Measurements from ENCODE around the gene WFDC6.
"Not testable (repeated sequence)": the region's sequence is repeated elsewhere in the genome, so short reads cannot be mapped to it uniquely, and the experiment has no call there.

WFDC6 gene
- 0 reads per million in 18 experiments for total RNA-seq

DNA sequence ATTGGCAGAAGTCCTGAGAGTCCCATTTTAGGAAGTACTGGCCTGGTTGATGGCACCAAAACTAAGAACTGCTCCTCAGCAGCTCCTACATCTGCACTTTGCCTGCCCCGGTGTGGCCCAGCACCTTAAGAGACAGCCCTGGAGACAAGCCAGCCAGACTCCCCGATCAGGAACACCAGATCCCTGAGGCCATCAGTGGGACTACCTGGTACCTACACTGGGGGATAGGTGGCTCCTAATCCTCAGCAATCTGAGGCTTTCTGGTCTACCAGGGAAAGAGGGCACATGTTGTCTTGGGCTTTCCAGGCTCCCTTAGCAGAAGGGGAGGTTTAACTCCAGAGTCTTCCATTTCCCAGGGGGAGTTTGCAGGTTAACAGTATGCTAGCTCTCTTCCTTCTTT, at the start of gene WFDC6:
Gene WFDC6 (minus strand): TSS at position 101 of the 400 bp plus-strand sequence. CDS start 75 bp downstream, at position 26.
- no peak for DNase-seq

DNA sequence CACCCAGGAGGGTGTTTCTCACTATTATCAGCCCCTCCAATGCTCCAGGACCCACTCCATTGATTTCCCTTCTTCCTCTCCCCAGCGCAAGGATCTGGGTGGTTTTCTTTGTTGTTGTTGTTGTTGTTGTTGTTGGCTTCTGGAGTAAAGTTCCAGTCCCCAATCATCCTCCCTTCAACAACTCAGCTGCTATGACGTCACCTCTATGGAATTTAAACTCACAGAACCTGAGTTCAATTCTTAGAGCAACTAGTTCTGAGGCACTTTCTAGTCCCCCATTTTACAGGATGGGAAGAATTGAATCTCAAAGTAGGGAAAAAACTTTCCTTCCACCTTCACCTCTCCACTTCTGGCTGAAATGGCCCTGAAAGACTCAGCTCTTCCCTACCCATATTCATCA, 49.5 kb upstream of the WFDC6 start:
- DNase-seq, result no peak

DNA sequence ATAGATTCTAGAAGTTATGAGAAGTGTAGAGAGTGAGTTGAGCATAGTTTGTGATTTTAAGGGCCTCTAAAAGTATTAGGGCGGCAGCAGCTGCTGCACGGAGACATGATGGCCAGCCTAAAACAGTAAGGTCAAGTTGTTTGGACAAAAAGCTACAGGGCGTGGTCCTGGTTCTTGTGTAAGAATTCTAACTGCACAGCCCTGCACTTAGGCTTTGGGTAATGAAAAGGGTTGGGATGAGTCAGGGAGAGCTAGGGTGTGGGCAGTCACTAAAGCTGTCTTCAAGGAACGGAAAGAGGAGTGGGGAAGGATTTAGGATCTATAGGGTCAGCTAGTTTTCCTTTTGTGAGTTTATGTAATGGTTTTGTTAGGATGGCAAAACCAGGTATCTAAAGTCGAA, 46.7 kb upstream of the WFDC6 start:
- DNase-seq, result not testable (repeated sequence)

DNA sequence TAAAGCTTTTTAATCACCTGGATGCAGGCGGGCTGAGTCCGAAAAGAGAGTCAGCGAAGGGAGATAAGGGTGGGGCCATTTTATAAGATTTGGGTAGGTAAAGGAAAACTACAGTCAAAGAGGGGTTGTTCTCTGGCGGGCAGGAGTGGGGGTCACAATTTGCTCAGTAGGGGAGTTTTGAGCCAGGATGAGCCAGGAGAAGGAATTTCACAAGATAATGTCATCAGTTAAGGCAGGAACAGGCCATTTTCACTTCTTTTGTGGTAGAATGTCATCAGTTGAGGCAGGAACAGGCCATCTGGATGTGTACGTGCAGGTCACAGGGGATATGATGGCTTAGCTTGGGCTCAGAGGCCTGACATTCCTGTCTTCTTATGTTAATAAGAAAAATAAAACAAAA, 45.0 kb upstream of the WFDC6 start:
- DNase-seq, result not testable (repeated sequence)

DNA sequence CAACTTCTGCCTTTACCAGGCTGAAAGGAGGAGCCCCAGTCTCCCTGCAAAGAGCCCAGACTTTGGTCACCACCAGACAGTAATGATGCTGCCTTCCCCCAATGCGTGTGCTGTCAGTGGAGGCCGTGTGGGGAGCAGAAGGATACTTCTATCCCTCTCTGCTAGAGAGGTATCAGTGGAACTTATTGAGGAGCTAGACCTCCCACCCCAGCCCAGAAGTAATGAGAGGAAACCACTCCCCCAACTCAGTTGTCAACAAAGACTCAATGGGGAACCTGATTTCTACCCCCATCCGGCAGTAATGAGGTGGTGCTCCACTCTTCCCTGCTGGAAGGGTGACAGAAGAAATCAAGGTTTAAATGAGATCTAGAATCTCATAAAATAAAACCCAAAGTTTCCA, 44.2 kb upstream of the WFDC6 start:
- DNase-seq, result no peak

DNA sequence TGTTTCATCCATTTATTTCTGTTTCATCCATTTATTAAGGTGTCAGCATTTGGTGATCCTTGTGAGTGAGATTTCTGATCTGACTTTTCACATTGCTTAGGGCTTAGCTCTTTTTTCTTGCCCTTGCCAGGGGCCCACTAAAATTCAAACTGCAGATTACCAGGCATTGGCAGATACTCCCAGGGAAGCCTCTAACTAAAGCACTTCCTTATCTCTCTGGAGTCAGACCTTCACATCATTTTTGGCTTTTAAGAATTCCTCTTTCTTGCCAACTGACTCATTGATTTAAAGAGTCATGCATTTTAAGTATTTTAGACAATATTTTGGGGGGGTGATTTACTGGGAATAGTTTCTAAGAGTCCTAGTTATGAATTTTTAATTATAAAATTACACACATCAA, 42.4 kb upstream of the WFDC6 start:
- DNase-seq, result no peak

DNA sequence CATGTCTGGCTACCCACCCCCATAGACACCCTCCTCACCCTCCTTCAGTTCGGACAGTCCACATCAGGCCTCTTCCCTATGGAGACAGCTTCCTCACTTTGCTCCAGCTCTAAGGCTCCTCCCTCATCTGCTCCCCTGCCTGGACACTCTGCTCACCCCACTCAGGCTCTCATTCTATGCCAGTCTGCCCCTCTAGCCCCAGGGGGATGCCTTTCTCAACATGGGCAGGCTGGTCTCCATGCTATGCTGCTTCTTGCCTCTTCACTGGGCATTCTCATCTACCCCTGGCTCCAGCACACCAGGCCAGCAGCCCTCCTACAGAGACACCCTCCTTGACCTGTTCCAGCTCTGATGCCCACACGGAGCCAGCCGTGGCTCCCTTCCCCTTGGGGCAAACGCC, 39.9 kb upstream of the WFDC6 start, which contains the start of gene WFDC8:
Gene WFDC8 (minus strand): TSS at position 101 of the 400 bp plus-strand sequence. CDS start 37 bp downstream, at position 64.
- no peak for DNase-seq

DNA sequence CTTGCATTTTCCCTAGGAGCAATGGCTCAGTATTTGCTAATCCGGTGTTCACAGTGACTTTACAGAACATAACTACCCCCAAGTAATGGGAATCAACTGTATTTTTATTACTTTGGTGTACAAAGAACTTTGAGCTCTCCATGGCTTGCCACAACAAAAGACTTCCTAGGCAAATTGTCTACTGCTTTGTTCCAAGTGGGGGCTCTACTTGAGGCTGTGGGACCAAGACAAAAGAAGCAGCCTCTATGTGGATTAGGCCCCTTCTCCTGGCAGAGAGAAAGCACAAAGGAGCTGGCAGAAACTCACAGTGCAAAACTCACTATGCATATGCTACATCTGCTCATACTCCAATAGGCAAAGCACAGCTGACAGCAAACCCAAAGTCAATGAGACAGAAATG, 38.9 kb upstream of the WFDC6 start:
- no peak for DNase-seq

DNA sequence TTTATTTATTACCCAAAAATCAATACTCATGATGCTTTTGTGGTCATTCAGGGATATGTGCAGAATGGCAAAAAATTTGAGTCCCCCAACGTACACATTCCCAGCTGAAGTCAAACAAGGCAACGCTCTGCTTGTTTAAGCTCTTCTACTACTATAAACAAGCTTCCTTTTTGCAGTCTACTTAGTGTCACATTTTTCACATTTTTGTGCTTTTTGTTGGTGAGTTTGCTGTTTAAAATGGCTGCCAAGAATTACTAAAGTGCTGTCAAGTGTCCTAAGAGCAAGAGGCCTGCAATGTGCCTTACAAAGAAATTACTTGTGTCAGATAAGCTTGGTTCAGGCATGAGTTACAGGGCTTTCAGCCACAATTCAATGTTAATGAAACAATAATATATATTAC, 37.7 kb upstream of the WFDC6 start:
- no peak for DNase-seq

DNA sequence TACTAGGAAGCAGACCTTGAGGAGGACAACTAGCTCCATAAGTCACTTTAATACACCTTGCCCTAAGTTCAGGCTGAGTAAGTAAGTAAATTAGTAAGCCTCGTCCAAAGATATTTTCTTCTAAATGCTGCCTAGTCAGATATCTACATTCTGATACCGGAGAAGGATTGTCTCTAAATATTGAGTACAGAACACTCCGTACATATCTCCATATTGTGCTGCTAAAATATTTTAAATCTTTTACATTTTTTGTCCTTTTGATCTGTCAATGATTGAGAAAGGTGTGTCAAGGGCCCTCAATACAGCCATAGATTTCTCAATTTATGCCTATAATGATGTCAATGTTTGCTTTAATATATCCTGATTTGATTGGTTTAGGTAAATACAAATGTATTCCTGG, 36.6 kb upstream of the WFDC6 start:
- no peak for DNase-seq

DNA sequence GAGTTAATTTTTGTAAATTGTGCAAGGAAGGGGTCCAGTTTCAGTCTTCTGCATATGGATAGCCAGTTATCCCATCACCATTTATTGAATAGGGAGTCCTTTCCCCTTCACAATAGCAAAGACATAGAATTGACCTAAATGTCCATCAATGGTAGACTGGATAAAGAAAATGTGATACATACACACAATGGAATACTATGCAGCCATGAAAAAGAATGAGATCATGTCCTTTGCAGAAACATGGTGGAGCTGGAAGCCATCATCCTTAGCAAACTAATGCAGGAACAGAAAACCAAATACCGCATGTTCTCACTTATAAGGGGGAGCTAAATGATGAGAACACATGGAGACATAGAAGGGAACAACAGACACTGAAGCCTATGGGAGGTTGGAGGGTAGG, 30.4 kb upstream of the WFDC6 start:
- not testable (repeated sequence) for DNase-seq

DNA sequence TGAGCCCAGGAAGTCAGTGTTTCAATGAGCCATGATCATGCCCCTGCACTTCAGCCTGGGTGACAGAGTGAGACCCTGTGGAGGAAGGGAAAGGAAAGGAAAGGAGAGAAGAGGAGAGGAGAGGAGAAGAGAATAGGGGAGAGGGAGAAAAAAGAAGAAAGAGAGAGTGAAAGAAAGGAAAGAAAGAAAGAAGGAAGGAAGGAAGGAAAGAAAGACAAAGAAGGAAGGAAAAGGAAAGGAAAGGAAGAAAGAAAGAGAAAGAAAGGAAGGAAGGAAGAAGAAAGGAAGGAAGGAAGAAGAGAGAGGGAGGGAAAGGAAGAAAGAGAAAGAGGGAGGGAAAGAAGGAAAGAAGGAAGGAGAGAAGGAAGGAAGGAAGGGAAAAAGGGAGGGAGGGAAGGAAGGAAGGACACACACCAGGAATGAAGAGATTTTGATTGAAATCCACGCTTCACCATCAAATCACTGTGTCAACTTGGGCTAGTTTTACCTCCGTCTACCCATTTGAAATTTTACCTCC, 25.5 kb upstream of the WFDC6 start:
- DNase-seq, result no peak

DNA sequence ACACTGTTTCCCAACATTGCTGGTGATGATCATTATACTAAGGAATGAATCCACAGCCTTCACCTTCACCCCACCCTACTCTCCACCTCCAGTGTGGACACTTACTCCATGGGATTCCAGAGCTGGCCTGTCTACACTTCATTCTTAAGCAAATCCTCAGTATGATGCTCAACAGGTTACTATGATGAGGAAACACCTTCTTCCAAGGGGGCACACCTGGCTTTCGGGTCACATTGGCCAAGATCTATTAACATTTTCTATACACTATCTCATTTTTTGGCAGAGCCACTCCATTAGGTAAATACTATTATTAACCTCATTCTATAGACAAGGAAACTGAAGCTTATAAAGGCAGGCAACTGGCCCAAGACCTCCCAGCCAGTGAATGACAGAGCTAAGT, 15.9 kb upstream of the WFDC6 start:
- no peak for DNase-seq

DNA sequence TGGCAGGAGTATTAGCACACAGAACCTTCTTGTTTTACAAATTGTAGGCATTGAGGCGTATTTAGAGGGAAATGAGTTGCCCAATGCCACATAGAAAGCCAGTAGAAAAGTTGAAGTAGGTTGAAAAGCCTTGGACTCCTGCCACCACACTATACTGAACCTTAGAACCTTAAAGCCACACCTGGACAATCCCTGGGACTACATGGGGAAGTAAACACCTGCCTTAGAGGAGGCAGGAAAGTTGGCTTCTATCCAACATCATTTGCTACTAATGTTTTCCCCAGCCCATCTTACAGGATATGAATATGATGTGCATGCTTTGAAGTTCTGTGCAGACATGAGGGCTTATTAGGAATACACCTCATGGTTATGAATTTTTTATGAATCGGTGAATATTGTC, 13.2 kb upstream of the WFDC6 start:
- DNase-seq, result no peak

DNA sequence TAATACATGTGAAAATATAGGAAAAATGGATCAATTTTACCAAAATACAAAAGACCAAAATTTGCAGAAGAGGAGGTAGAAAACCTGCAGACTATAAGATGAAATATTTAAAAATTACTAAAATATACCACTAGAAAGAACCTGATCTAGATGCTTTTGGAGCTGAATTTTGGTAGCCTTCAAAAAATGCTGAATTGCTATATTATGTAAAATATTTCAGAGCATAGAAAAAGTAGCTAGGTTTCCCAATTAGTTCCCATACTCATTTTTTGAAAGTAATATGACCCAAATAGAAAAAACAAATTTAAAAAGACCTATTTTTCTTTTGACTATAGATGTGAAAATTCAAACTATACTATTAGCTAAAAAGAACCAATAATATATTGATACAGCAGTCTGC, 11.5 kb upstream of the WFDC6 start:
- no peak for DNase-seq

DNA sequence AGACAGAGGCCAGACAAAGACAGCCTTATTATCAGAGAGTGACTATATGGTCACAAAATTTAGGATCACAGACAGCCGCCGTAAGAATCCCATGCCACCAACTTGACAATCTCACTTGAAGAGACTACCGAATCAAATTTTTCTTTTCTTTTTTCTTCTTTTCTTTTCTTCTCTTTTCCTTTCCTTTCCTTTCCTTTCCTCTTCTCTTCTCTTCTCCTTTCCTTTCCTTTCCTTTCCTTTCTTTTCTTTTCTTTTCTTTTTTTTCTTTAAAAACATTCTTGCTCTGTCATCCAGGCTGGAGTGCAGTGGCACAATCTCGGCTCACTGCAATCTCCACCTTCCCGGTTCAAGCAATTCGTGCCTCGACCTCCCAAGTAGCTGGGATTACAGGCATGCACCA, 9.1 kb upstream of the WFDC6 start:
- no peak for DNase-seq

DNA sequence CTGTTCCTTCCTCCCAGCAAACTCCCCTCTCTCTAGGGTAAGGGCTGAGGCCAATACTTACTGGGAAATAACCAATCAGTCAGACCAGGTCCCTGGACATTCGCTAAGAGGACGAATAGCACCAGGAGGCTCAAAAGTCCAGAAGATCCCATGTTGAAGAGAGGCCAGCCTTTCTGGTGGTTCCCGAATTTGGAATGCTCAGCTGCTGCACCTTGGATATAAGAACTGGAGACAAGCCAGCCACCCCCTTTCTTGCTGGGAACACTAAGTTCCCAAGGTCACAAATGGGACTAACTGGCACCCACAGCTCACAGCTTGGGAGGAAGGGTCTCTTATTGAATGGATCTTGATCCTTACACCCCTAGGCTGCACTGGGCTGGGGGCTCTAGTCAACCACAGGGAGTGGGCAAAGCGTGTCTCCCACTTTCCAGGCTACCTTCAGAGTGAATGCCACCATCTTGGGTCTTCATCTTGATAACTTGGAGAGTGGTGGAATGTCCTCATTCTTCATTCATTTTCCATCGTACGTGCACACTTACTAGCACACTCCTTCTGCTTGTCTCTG, 8.0 kb upstream of the WFDC6 start, which contains the start of gene EPPIN:
Gene EPPIN (minus strand): TSS at position 196 of the 565 bp plus-strand sequence. CDS start 44 bp downstream, at position 152.
- DNase-seq, result no peak

DNA sequence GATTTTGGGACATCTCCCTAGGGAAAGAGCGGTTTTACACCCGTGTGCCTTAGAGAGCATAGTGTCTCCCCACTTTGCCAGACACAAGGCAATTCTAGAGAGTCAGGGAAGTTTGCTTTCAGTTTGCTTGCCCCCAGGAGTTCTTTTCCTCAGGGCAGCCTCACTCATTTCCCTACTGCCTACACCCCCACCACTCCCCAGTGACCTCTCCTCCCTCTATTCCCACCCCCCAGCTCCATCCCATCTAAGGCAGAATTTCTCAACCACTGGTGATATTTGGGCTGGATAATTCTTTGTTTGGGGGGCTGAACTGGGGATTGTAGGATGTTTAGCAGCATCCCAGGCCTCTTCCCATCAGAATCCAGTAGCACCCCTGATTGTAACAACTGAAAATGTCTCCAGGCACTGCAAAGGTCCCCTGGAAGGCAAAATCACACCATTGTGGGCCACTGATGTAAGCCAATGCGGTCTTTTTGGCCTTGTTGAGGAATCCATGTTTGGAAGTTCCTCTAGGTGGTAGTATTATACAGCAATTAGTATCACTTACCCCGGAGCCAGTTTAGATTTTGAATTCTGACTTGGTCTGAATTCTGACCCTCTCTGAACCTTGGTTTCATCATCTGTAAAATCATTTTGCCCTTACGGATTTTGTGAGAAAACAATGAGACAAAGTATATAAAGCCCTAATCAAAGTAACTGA, 6.6 kb upstream of the WFDC6 start:
- peak; percentile 8 to 22 for DNase-seq

DNA sequence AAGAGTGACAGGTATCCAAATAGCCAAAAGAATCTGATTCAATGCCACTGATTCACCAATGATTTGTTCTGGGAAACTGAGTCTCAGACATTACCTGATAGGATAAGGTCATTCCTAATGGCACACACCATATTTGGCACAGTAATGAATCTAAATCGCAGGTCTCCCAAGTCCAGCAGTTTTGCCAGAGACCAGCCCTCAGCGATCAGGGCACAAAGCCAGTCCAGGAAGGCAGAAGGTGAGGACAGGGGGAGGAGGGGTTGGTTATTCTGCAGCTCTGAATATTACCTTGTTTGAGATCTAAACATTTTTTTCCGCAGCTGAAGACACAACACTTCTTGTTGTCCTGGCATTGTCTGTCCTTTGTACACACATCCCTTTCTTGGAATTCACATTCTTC, 6.1 kb upstream of the WFDC6 start:
- DNase-seq, result no peak

DNA sequence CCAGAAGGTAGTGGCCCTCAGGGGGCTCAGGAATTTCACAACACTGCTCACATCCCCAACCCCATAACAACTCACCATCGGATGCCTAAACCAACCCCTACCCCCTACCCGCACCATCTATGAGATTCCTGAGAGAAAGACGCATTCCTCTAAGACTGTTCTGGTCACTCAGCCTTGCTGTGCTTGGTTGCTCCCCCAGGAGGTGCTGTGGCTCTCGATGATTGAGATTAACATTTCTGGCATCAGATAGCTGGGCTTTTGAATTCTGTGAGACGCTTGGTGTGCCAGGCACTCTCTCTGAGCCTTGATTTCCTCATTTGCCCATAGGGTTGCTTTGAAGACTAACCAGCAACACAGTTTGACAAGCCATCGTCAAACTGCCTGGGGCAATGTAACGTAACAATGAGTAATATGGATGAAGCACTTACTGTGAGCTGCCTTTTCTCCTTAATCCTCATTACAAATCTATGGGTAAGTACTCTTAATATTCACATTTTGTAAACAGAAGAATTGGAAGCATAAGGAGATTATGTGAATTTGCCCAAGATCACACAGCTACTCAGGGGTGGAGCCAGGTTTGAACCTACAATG, 978 bp downstream of the WFDC6 start:
- no peak for DNase-seq

DNA sequence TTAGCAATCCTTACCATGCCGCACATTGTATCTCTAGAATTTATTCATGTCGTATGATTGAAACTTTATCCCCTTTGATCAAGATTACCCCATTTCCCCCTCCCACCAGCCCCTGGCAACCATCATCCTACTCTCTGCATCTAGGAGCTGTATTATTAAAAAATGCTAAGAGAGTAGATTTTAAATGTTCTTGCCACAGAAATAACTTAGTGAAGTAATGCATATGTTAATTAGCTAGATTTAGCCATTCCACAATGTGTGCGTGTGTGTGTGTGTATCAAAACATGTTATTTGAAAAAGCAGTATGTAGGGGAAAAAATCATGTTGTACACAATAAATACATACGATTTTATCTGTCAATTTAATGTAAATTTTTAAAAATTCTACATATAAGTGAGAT, 12.0 kb downstream of the WFDC6 start:
- DNase-seq, result no peak

DNA sequence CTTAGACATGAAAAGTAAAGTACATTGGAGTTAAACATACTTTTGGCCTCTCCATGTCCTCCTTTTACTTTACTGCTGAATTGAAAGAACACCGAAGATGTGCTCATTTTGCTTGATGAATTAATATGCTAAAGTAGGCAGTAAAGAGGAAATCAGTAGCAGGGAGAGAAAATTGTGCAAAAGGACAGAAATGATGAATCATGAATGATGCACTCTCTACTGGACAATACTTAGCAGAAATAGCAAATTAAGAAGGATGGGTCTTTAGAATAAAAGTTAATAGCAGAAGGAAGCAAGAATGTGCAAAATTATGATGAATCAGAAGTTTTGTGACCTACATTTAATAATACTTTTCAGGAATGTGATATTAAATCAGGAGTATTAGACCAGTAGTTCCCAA, 15.5 kb downstream of the WFDC6 start:
- peak in 1 of 2 donors; percentile 24 for DNase-seq

DNA sequence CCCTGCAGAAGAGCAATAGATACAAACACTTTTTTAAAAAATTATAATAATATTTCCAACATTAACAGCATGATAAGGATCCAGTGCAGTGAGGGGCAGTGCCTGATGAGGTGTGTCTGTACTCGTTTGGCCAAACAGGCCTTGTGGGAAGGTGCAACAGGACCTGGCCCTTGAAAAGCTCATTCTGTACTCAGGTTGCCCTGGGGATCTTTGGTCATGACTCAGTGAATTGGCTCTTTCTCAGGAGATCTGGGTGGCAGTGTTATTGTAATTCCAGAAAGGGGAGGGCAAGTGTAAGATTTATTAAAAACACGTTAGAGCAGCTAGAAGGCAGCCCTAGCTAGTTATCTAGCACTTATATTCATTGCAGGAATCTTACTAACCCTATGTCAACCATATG, 21.0 kb downstream of the WFDC6 start:
- no peak for DNase-seq
